ENCODE results near the gene RNF166.

RNF166 gene

GRCh38 chr16:88723911-88724310 is 17.7 kb upstream of the RNF166 start:
- DNase-seq (ENCODE audit: low spot score), result no peak

- DNase-seq (ENCODE audit: low spot score), result no peak
Measured at GRCh38 chr16:88723507-88723887, 17.3 kb upstream of the RNF166 start.

- no peak for DNase-seq (ENCODE audit: low spot score)
Measured at GRCh38 chr16:88722784-88723506, 16.7 kb upstream of the RNF166 start.

GRCh38 chr16:88721815-88722755 is 15.9 kb upstream of the RNF166 start:
- no peak for DNase-seq (ENCODE audit: low spot score)

- DNase-seq (ENCODE audit: low spot score), result no peak
Measured at GRCh38 chr16:88721236-88721635, 15.0 kb upstream of the RNF166 start.

- DNase-seq (ENCODE audit: low spot score), result no peak
Measured at GRCh38 chr16:88720396-88720970, 14.3 kb upstream of the RNF166 start.

GRCh38 chr16:88719933-88720296 is 13.7 kb upstream of the RNF166 start:
- no peak for DNase-seq (ENCODE audit: low spot score)

GRCh38 chr16:88719267-88719932 is 13.2 kb upstream of the RNF166 start:
- DNase-seq (ENCODE audit: low spot score), result no peak

- DNase-seq (ENCODE audit: low spot score), result no peak
Measured at GRCh38 chr16:88718178-88718577, 12.0 kb upstream of the RNF166 start.

GRCh38 chr16:88716601-88717001 is 10.4 kb upstream of the RNF166 start:
- no peak for DNase-seq (ENCODE audit: low spot score)

- DNase-seq (ENCODE audit: low spot score), result no peak
Measured at GRCh38 chr16:88716201-88716600, 10.0 kb upstream of the RNF166 start.

GRCh38 chr16:88715312-88716190 is 9.3 kb upstream of the RNF166 start:
- no peak for DNase-seq (ENCODE audit: low spot score)

GRCh38 chr16:88714420-88715302 is 8.5 kb upstream of the RNF166 start:
- no peak for DNase-seq (ENCODE audit: low spot score)

GRCh38 chr16:88713568-88714419 is 7.6 kb upstream of the RNF166 start:
- no peak for DNase-seq (ENCODE audit: low spot score)

GRCh38 chr16:88713054-88713453 is 6.8 kb upstream of the RNF166 start:
- no peak for DNase-seq (ENCODE audit: low spot score)

- no peak for DNase-seq (ENCODE audit: low spot score)
Measured at GRCh38 chr16:88712362-88712979, 6.3 kb upstream of the RNF166 start.

- DNase-seq (ENCODE audit: low spot score), result no peak
Measured at GRCh38 chr16:88711750-88712340, 5.6 kb upstream of the RNF166 start.

GRCh38 chr16:88710556-88710955 is 4.3 kb upstream of the RNF166 start:
- DNase-seq (ENCODE audit: low spot score), result no peak
